Measurements from ENCODE around the gene ALCAM.

DNA sequence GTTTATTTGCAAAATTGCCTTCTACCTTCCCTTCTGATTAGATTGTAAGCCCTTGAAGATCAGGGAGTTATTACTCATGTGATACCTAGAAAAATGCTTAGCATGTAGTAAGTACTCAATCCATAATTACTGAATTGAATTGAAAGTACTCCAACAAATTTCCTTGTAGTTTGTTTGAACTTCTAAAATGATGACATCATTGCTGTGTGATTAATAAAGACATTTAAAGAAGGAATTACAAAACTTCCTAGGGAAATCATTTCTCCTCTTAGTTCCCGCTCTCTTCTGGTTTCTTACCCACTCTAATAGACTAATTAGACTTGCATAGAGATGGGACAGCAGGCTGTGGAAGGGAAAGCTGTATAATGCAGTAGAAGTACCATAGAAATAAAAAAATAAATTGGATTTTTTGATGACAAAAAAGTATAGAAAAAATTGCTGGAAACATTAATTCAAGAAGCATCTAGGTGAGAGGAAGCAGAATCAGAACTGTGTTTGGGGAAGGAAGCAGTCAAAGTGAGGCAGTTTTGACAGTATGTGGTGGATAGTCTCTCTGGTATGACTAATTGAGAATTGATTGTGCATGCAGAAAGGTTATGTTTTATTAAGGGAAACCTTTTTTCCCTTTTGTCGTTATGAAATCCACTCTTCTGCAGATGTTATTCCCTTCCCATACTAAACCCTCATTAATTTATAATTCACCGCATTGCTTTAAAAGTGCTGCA is 93.0 kb downstream of the ALCAM start:
- TF ChIP-seq, protein P1, sequence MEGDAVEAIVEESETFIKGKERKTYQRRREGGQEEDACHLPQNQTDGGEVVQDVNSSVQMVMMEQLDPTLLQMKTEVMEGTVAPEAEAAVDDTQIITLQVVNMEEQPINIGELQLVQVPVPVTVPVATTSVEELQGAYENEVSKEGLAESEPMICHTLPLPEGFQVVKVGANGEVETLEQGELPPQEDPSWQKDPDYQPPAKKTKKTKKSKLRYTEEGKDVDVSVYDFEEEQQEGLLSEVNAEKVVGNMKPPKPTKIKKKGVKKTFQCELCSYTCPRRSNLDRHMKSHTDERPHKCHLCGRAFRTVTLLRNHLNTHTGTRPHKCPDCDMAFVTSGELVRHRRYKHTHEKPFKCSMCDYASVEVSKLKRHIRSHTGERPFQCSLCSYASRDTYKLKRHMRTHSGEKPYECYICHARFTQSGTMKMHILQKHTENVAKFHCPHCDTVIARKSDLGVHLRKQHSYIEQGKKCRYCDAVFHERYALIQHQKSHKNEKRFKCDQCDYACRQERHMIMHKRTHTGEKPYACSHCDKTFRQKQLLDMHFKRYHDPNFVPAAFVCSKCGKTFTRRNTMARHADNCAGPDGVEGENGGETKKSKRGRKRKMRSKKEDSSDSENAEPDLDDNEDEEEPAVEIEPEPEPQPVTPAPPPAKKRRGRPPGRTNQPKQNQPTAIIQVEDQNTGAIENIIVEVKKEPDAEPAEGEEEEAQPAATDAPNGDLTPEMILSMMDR (IDR thresholded peaks at IDR 0.05), result no peak
- TF ChIP-seq EP300 (IDR thresholded peaks at IDR 0.05), result no peak

Measured in stomach (tissue), 4 donors.